ENCODE results near the gene IGSF8.

IGSF8 gene

DNA sequence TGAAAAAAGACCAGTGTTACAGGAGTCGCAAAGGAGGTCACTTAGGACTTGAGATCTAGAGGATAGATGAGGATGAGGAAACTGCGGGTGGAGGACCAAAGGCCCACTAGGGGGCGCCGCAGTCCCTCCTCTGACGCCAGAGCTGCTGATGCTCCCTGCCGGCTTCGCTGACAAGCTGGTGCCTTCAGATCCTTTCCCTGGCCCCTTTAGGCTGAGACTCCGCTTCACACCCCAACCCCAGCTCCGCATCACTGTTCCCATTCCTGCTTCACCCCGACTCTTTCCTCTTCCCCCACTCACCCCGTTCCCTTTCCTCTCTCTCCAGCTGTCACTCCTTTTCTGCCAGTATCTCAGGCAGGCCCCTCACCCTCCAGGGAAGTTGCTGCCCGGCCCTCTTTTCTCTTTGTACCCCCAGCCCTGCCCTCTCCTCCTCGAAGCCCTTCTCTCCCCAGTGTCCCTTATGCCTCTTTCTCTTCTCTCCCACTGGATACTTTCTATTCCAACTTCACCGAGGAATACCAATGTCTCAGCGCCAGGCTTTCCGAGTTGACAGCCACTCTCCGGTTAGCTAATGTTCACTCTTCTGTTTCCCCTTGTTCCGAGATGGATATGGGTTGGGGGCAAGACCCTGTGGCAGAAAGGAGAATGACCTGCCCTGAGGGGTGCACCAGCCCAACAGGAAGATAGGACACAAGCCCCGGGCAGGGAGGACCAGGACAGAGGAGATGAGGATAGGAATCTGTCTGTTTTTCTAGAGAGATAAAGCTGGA is 12.5 kb downstream of the IGSF8 start:
- peak; percentile 78 for DNase-seq (ENCODE audit: low spot score)

DNA sequence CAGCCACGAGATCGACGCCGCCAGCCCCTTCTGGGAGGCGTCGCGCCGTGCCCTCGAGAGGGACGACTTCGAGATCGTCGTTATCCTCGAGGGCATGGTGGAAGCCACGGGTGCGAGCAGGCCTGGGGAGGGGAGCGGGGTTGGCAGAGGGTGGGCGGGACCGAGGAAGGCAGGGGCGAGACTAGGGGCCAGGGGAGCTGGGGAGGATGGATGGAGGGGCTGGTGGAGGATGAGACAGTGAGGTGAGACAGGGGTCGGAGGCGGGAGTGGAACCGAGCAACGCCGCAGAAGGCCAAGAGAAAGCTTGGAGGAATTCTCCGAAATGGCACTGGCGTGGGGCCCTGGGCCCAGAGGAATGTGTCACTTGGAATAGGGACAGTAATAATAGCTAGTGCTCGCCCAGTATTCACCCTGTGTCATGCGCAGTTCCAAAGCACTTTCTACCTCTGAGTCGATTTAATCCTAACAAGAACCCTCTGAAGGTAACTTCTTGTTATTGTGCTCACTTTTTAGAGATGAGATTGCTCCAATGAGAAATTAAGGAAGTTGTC is 13.6 kb downstream of the IGSF8 start:
- DNase-seq (ENCODE audit: low spot score) = no peak

- DNase-seq (ENCODE audit: low spot score) = no peak
Observed at GRCh38 chr1:160083968-160084770, 14.2 kb downstream of the IGSF8 start.

DNA sequence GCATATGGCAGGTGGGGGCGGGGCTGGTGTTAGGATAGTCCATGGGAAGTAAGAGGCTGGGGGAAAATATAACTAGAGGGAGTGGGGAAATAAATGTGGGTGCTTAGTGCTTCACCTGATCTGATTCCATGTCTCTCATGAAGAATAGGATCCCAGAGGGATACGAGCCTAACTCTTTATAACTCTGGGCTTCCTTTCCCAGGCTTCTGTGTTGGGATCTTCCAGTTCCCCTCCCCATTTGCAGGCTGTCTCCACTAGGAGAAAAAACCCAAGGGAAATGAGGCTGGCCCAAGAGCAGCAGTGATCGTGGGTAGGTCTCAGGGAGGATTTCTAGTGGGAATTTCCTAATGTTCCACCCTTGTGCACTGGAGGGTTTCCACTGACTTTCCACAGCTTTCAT is 15.5 kb downstream of the IGSF8 start:
- DNase-seq (ENCODE audit: low spot score) = no peak

DNA sequence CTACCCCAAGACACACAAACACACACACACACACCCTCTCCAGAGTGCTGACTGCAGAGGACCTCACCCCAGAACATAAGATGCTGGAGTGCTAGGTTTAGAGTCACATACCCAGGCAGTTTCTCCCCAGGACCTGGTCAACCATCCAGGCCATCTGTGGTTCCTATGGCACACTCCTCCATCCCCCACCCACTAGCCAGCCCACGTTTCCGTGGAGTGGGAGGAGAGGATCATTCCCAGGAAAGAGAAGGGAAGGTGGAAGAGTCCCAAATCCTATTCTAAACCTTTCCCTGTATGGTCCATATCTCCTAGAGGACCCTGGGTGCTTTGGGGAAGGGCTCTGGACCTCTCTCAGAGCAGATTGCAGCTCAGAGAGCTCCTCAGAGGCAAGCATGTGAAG is 15.9 kb downstream of the IGSF8 start:
- DNase-seq (ENCODE audit: low spot score) = no peak

DNA sequence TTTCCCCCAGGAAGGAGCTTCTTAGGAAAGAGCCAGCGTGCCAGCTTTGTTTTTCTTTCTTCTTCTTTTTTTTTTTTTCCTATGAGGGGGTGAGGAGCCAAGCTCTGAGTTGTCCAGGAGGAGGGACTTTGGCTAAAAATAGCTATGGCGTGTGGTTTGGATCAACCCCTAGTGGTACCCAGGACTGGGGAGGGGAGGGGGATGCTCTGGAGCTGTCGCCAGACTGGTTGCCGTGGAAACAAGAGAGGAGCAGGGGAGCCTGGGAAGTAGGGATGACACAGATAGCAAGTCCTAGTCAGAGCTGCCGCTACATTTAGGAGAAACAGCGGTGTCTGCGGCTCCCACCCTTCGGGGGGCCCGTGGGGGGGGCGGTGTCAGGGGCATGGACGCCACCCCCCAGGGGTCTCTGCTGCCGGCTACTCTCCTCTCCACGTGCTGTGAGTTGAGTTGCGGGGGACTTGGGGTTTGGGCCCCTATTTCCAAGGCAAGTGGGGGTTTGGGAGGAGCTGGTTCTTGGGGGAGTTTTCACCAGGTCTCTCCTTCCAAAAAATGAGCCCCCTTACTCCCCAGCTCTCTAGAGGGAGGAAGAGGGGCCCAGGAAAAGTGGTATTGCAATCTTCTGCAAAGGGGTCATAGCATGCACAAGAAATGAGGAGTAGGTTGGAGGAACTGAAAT is 17.0 kb downstream of the IGSF8 start, which contains the start of gene KCNJ9:
Gene KCNJ9, plus strand, starts transcription at position 278 of the 676 bp plus-strand sequence. CDS start 2,493 bp downstream, outside the sequence.
- no peak for DNase-seq (ENCODE audit: low spot score)

GRCh38 chr1:160080381-160081100 is 17.9 kb downstream of the IGSF8 start:
- DNase-seq (ENCODE audit: low spot score) = no peak

GRCh38 chr1:160079448-160079847 is 19.0 kb downstream of the IGSF8 start:
- no peak for DNase-seq (ENCODE audit: low spot score)

DNA sequence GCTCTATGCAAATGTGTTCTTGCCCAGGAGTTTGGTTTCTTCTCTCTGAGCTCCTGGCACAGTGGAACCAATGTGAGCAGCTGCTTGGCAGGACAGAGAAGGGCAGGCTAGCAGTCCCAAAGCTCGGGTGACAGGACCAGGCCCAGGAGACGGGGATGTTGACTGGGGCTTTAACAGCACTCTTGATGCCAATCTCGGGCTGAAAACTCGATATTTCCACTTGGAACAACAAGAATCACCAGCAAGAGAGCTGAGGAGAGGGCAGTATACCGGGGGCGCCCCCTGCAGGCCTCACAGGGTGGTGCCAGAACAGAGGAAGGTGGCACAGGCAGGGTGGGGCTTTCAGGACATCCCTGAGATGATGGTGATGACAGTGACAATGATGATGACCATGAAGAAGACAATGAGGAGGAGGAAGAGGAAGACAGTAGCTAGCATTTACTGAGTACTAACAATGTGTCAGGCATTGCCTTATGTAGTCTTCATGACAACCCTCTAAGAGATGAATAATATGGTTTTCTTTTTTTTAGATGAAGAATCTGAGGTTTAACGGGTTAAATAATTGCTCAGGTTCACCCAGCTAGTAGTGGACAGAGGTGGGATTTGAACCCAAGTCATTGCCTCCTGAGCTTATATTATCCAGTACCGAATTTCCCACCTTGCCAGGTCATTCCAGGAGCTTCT is 19.8 kb downstream of the IGSF8 start:
- no peak for DNase-seq (ENCODE audit: low spot score)

- DNase-seq (ENCODE audit: low spot score) = no peak
Observed at GRCh38 chr1:160077486-160077885, 20.9 kb downstream of the IGSF8 start.

DNA sequence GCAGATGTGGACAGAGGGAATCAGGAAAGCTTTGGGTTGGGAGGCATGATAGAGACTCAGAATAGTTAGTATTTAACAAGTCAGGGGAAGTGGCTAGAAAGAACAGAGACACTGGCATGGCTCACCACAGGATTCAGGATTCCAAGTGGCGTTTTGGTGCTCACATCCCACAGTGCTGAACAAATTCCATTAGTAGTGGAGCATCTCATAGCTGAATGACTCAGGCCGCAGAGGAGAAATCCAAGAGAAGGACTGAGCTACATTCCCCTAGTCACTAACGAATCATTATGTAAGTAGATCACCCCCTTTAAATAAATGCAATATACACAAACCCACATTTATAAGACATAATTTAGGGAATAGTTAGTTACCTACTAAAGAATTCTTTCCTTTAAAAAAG is 22.1 kb downstream of the IGSF8 start:
- no peak for DNase-seq (ENCODE audit: low spot score)

- no peak for DNase-seq (ENCODE audit: low spot score)
Observed at GRCh38 chr1:160075836-160076235, 22.6 kb downstream of the IGSF8 start.

GRCh38 chr1:160074865-160075264 is 23.6 kb downstream of the IGSF8 start:
- DNase-seq (ENCODE audit: low spot score) = no peak

- DNase-seq (ENCODE audit: low spot score) = no peak
Observed at GRCh38 chr1:160071289-160071688, 27.1 kb downstream of the IGSF8 start.

- peak; percentile 88 for DNase-seq (ENCODE audit: low spot score)
Observed at GRCh38 chr1:160070243-160071163, 27.9 kb downstream of the IGSF8 start.

- DNase-seq (ENCODE audit: low spot score) = no peak
Observed at GRCh38 chr1:160069460-160070231, 28.8 kb downstream of the IGSF8 start, which contains the start of gene KCNJ10. TSS of gene KCNJ10 (minus strand) at chr1:160070160. CDS start at chr1:160042532, 27,628 bp downstream.

GRCh38 chr1:160068225-160068624 is 30.2 kb downstream of the IGSF8 start:
- no peak for DNase-seq (ENCODE audit: low spot score)

GRCh38 chr1:160066829-160067745 is 31.3 kb downstream of the IGSF8 start:
- DNase-seq (ENCODE audit: low spot score) = no peak
